HepG2 (cell line): ENCODE results near the gene SPPL3. TPM values are rescaled to one million over a fixed set of nuclear protein-coding genes. Genes with fewer than 3 reads are reported as not detected.

Source experiments
- ATAC-seq: fragments of 200-7000 bp; cut with Tn5 transposase; 3 replicates; pipeline ENCODE4 v1.9.1; 2020; ENCODE audit warnings: mild to moderate bottlenecking, moderate library complexity
- BruUV-seq: library from RNA; stranded (reverse); fragments of 400-500 nt; replicated peaks from 2 replicates; lab custom pipeline; 2021; lab: Mats Ljungman, UMichigan
- CTCF ChIA-PET: fragments of 300-600 bp; formaldehyde crosslinking; extraction: SDS; loops from one replicate; lab custom pipeline; 2021; ENCODE audit warnings: low total read pairs, inconsistent platforms, low intra/inter-chr PET ratio; lab: Yijun Ruan, JAX
- POLR2A ChIA-PET: fragments of 350-600 bp; sonication (Branson Sonifier 250); formaldehyde crosslinking; loops from one replicate; lab custom pipeline; 2020; ENCODE audit warnings: antibody characterized with exemption, inconsistent platforms; lab: Yijun Ruan, JAX
- DNase-seq: peaks from one replicate; pipeline ENCODE4 v3.0.0-alpha.2; 2015; ENCODE audit warnings: low spot score
- FAIRE-seq: peaks from 3 replicates; lab custom pipeline; 2011; peaks lifted over from hg19 to GRCh38; lab: Jason Lieb, UNC
- H2AFZ ChIP-seq: one replicate; pipeline ENCODE4 v1.6.1; 2011; ENCODE audit warnings: low read length, inconsistent platforms
- H3K27ac ChIP-seq: fragments of 300-600 bp; 3 replicates; pipeline ENCODE4 v1.8.0; 2011; ENCODE audit warnings: mixed run types, mild to moderate bottlenecking, mixed read lengths, low read length, inconsistent platforms; ENCODE audit not compliant: insufficient read depth; ENCODE audit errors: extremely low read length
- H3K27me3 ChIP-seq, 2 experiments: fragments of 200-600 bp in 1 of 2; 2 replicates in 1 of 2; 3 replicates in 1 of 2; pipeline versions ENCODE4 v1.6.0 to v1.8.0; 2011; ENCODE audit warnings: low read length in 2 of 2, mild to moderate bottlenecking in 2 of 2, moderate library complexity in 2 of 2, inconsistent platforms in 1 of 2; ENCODE audit not compliant: insufficient read depth in 2 of 2, control insufficient read depth in 1 of 2
- H3K36me3 ChIP-seq, 2 experiments: fragments of 200-600 bp in 1 of 2; replicated peaks in 1 of 2; 2 replicates in 1 of 2; 3 replicates in 1 of 2; pipeline versions ENCODE4 v1.5.1 to v1.8.0; 2011; ENCODE audit warnings: low read length in 2 of 2, inconsistent platforms in 1 of 2; ENCODE audit not compliant: insufficient read depth in 2 of 2, control insufficient read depth in 1 of 2
- H3K4me1 ChIP-seq: 2 replicates; pipeline ENCODE4 v1.5.1; 2012; ENCODE audit warnings: low read length, inconsistent platforms; ENCODE audit not compliant: insufficient read depth
- H3K4me2 ChIP-seq: 2 replicates; pipeline ENCODE4 v1.6.0; 2011; ENCODE audit warnings: low read depth, low read length, inconsistent platforms
- H3K4me3 ChIP-seq, 3 experiments: fragments of 200-600 bp in 1 of 3; sonication (generic), shearing (Covaris generic) in 1 of 3; replicated peaks in 1 of 3; 2 replicates each; pipeline ENCODE4 v1.5.1; 2011 to 2016; ENCODE audit warnings: low read length in 3 of 3, inconsistent platforms in 2 of 3, low read depth in 2 of 3, mild to moderate bottlenecking in 2 of 3, control low read depth in 1 of 3, mixed read lengths in 1 of 3; ENCODE audit not compliant: insufficient read depth in 1 of 3
- H3K79me2 ChIP-seq: one replicate; pipeline ENCODE4 v1.6.1; 2011; ENCODE audit warnings: low read length, inconsistent platforms; ENCODE audit not compliant: insufficient read depth
- H3K9ac ChIP-seq: 2 replicates; pipeline ENCODE4 v1.6.0; 2011; ENCODE audit warnings: mild to moderate bottlenecking, low read depth, low read length, inconsistent platforms; ENCODE audit not compliant: insufficient read depth
- H3K9me3 ChIP-seq: 2 replicates; pipeline ENCODE4 v1.5.1; 2012; ENCODE audit warnings: mild to moderate bottlenecking, low read length
- H4K20me1 ChIP-seq: 2 replicates; pipeline ENCODE4 v1.6.0; 2011; ENCODE audit warnings: inconsistent platforms, mild to moderate bottlenecking, low read length, moderate library complexity; ENCODE audit not compliant: insufficient read depth
- NFYB ChIP-seq: sonication (generic); formaldehyde crosslinking; IDR thresholded peaks from 2 replicates; pipeline ENCODE4 v1.4.0; 2020; ENCODE audit warnings: missing genetic modification reagents
- ZNF160 ChIP-seq: sonication (generic); formaldehyde crosslinking; IDR thresholded peaks from 2 replicates; pipeline ENCODE4 v1.8.0; 2022; ENCODE audit warnings: mild to moderate bottlenecking, inconsistent platforms, missing genetic modification reagents
- ZNF691 ChIP-seq: sonication (generic); formaldehyde crosslinking; IDR thresholded peaks from 2 replicates; pipeline ENCODE4 v1.4.0; 2020; ENCODE audit warnings: missing genetic modification reagents, low read depth, mild to moderate bottlenecking, borderline replicate concordance
- WGBS: methylation state at CpG from one replicate; pipeline ENCODE4 v1.1.6; 2017; ENCODE audit warnings: low lambda C conversion rate; 5-methylcytosine and 5-hydroxymethylcytosine counted together
- in situ Hi-C: cut with HindIII; loops from 2 replicates; pipeline ENCODE4 v1.10.0; 2017; ENCODE audit warnings: low pct_unique_long_range_greater_than_20kb; ENCODE audit not compliant: extremely low pct_ligation_motif_present
- intact Hi-C: fragments of 100-400 bp; cut with micrococcal nuclease; formaldehyde crosslinking; loops from one replicate; pipeline ENCODE4 v1.10.0; 2022; ENCODE audit not compliant: unreplicated experiment
- polyA plus RNA-seq, 8 experiments: library from polyadenylated mRNA; depleted of rRNA in 3 of 8; stranded (reverse) in 7 of 8; unstranded in 1 of 8; fragments of >200 nt; fragmentation: Illumina TruSeq in 4 of 8; extraction: Trizol in 4 of 8; gene quantifications; 2 replicates each; pipeline versions ENCODE4 v1.2.1 to v1.2.3, GENCODE V29; 2011 to 2016; ENCODE audit warnings: low read depth in 4 of 8, missing spikeins in 1 of 8, mixed read lengths in 1 of 8; ENCODE audit not compliant: insufficient read depth in 1 of 8
- total RNA-seq, 5 experiments: library from RNA; depleted of rRNA; stranded (reverse); fragments of >200 nt; fragmentation: Illumina TruSeq; extraction: Trizol; gene quantifications; 2 replicates each; pipeline ENCODE4 v1.2.3, GENCODE V29; 2016; ENCODE audit warnings: low read depth in 1 of 5

SPPL3 gene
- total and polyA plus RNA-seq, 2 of the 13 experiments (the other 11 are each of a cell fraction or from before 2014, with no cell fraction given): 8.9 to 9.1 TPM

- POLR2A ChIA-PET: no interaction called here
These were observed 106.2 kb downstream of the SPPL3 start for GRCh38 chr12:120797677-120798642.

GRCh38 chr12:120795441-120796178 lies 108.5 kb downstream of the SPPL3 start:
- ATAC-seq (no peak), FAIRE-seq (no peak), DNase-seq (no peak)
- Histone ChIP-seq H3K4me3 (no peak overlapping the region), H3K4me2 (no peak overlapping the region), H3K4me1 (peaks cover 31% of the 10 kb centered on the region), H3K9me3 (peaks cover 7% of the 10 kb centered on the region; the same call in 1 of the 2 replicates), H3K79me2 (no peaks in the 10 kb centered on the region), H3K36me3 (no peaks in the 10 kb centered on the region; a peak in 2 of 5 replicates), H4K20me1 (no peaks in the 10 kb centered on the region), H3K27ac (no peak overlapping the region), H3K9ac (no peak overlapping the region), H3K27me3 (no peaks in the 10 kb centered on the region), H2AFZ (no peak overlapping the region)
- in situ Hi-C loops (no loop called here), intact Hi-C loops (no loop called here)
- CTCF ChIA-PET: no interaction called here
- BruUV-seq: no TSS peak
- TF ChIP-seq NFYB (CRISPR knock-in tag) (no peak), ZNF160 (CRISPR knock-in tag) (peak; percentile 67; the same call in 1 of the 2 replicates)
- 96% methylated on average over 4 of the region's 4 CpGs for WGBS
- POLR2A ChIA-PET: no interaction called here

More at GRCh38 chr12:120797677-120798642, 106.2 kb downstream of the SPPL3 start:
- Histone ChIP-seq H3K9me3 (peaks cover 7% of the 10 kb centered on the region; the same call in 1 of the 2 replicates), H3K27me3 (no peaks in the 10 kb centered on the region), H3K79me2 (no peaks in the 10 kb centered on the region), H3K27ac (no peak overlapping the region), H3K4me2 (no peak overlapping the region), H4K20me1 (no peaks in the 10 kb centered on the region; the same call in 1 of the 2 replicates), H2AFZ (no peak overlapping the region), H3K36me3 (no peaks in the 10 kb centered on the region; a peak in 1 of 5 replicates), H3K9ac (no peak overlapping the region), H3K4me1 (peaks cover 34% of the 10 kb centered on the region), H3K4me3 (no peak overlapping the region)
- FAIRE-seq: no peak
- BruUV-seq: no TSS peak
- ATAC-seq: no peak
- 88% methylated on average over 7 of the region's 7 CpGs for WGBS
- CTCF ChIA-PET: no interaction called here
- no peak for TF ChIP-seq ZNF691 (CRISPR knock-in tag)
- DNase-seq: no peak
- in situ Hi-C loops (no loop called here), intact Hi-C loops (no loop called here)
